GM21529 (cell line): ENCODE measurements around the gene THSD4.
"Not testable (repeated sequence)": the region's sequence is repeated elsewhere in the genome, so short reads cannot be mapped to it uniquely, and the experiment has no call there.

Experiments
- ATAC-seq: cut with Tn5 transposase; IDR thresholded peaks from one replicate; pipeline ENCODE4 v1.9.1; 2021; ENCODE audit not compliant: unreplicated experiment

The THSD4 gene

GRCh38 chr15:71698742-71699141 lies 583.5 kb downstream of the THSD4 start:
- ATAC-seq: no peak

- ATAC-seq: no peak
These were observed 584.7 kb downstream of the THSD4 start for GRCh38 chr15:71699977-71700376.

GRCh38 chr15:71701808-71702207 lies 586.5 kb downstream of the THSD4 start:
- ATAC-seq: no peak

- ATAC-seq: no peak
These were observed 587.2 kb downstream of the THSD4 start for GRCh38 chr15:71702496-71702895.

GRCh38 chr15:71705151-71705550 lies 589.9 kb downstream of the THSD4 start:
- ATAC-seq: no peak

- no peak for ATAC-seq
These were observed 591.4 kb downstream of the THSD4 start for GRCh38 chr15:71706461-71707229.

GRCh38 chr15:71707230-71708050 lies 592.2 kb downstream of the THSD4 start:
- no peak for ATAC-seq

GRCh38 chr15:71708051-71708429 lies 592.8 kb downstream of the THSD4 start:
- no peak for ATAC-seq

GRCh38 chr15:71708741-71709140 lies 593.5 kb downstream of the THSD4 start:
- ATAC-seq: no peak

- no peak for ATAC-seq
These were observed 594.6 kb downstream of the THSD4 start for GRCh38 chr15:71709808-71710418.

GRCh38 chr15:71712182-71712581 lies 596.9 kb downstream of the THSD4 start:
- no peak for ATAC-seq

GRCh38 chr15:71713191-71713809 lies 598.0 kb downstream of the THSD4 start:
- no peak for ATAC-seq

- ATAC-seq: no peak
These were observed 600.6 kb downstream of the THSD4 start for GRCh38 chr15:71715914-71716313.

GRCh38 chr15:71716990-71717389 lies 601.7 kb downstream of the THSD4 start:
- no peak for ATAC-seq

GRCh38 chr15:71718116-71718910 lies 603.0 kb downstream of the THSD4 start:
- no peak for ATAC-seq

GRCh38 chr15:71723344-71723743 lies 608.1 kb downstream of the THSD4 start:
- ATAC-seq: no peak

- not testable (repeated sequence) for ATAC-seq
These were observed 610.1 kb downstream of the THSD4 start for GRCh38 chr15:71725207-71725955.

- ATAC-seq: no peak
These were observed 613.6 kb downstream of the THSD4 start for GRCh38 chr15:71728881-71729280.

GRCh38 chr15:71729319-71729718 lies 614.0 kb downstream of the THSD4 start:
- ATAC-seq: no peak
